ENCODE measurements around the gene TAF4. TPM values are rescaled to one million over a fixed set of nuclear protein-coding genes. Genes with fewer than 3 reads are reported as not detected.
"Not testable (repeated sequence)": the region's sequence is repeated elsewhere in the genome, so short reads cannot be mapped to it uniquely, and the experiment has no call there.

The TAF4 gene
- total RNA-seq, 1 donor from 2014 or later, result 22.2 TPM

DNA sequence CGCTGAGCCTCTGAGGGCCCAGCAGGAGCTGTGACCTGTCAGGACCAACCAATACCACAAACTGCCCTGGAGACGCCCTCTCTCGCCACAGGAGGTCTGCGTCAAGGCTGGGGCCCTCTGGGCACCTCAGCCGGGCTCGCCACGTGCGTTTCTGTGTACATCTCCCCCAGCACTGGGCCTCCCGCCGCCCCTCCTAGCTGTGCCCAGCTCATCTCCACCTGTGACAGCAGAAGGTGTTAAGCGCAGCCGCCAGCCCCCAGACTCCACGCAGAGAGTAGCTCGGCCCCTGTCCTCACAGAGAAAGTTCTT is 91.4 kb downstream of the TAF4 start:
- Mint-ChIP-seq H3K4me1 (ENCODE audit: unreplicated experiment) (no peaks in the 10 kb centered on the region), H3K4me3 (no peak overlapping the region), H3K36me3 (peaks cover 19% of the 10 kb centered on the region), H3K27ac (no peak overlapping the region), H3K9me3 (no peaks in the 10 kb centered on the region), H3K27me3 (no peaks in the 10 kb centered on the region)
- TF ChIP-seq, protein P1, sequence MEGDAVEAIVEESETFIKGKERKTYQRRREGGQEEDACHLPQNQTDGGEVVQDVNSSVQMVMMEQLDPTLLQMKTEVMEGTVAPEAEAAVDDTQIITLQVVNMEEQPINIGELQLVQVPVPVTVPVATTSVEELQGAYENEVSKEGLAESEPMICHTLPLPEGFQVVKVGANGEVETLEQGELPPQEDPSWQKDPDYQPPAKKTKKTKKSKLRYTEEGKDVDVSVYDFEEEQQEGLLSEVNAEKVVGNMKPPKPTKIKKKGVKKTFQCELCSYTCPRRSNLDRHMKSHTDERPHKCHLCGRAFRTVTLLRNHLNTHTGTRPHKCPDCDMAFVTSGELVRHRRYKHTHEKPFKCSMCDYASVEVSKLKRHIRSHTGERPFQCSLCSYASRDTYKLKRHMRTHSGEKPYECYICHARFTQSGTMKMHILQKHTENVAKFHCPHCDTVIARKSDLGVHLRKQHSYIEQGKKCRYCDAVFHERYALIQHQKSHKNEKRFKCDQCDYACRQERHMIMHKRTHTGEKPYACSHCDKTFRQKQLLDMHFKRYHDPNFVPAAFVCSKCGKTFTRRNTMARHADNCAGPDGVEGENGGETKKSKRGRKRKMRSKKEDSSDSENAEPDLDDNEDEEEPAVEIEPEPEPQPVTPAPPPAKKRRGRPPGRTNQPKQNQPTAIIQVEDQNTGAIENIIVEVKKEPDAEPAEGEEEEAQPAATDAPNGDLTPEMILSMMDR (conservative IDR thresholded peaks at IDR 0.05), result no peak
- DNase-seq (ENCODE audit: extremely low spot score, unreplicated experiment), result no peak

- peaks cover 19% of the 10 kb centered on the region for H3K36me3 Mint-ChIP-seq
- no peaks in the 10 kb centered on the region for H3K9me3 Mint-ChIP-seq
- TF ChIP-seq, protein P1 (conservative IDR thresholded peaks at IDR 0.05), result no peak
- H3K4me3 Mint-ChIP-seq, result no peak overlapping the region
- H3K4me1 Mint-ChIP-seq (ENCODE audit: unreplicated experiment), result no peaks in the 10 kb centered on the region
- DNase-seq (ENCODE audit: extremely low spot score, unreplicated experiment), result no peak
- no peaks in the 10 kb centered on the region for H3K27me3 Mint-ChIP-seq
- no peak overlapping the region for H3K27ac Mint-ChIP-seq
Observed at GRCh38 chr20:61973515-61974356, 91.9 kb downstream of the TAF4 start.

- H3K27me3 Mint-ChIP-seq, result no peaks in the 10 kb centered on the region
- no peaks in the 10 kb centered on the region for H3K4me1 Mint-ChIP-seq (ENCODE audit: unreplicated experiment)
- H3K4me3 Mint-ChIP-seq, result no peak overlapping the region
- DNase-seq (ENCODE audit: extremely low spot score, unreplicated experiment), result no peak
- TF ChIP-seq, protein P1 (conservative IDR thresholded peaks at IDR 0.05), result no peak
- peaks cover 19% of the 10 kb centered on the region for H3K36me3 Mint-ChIP-seq
- H3K9me3 Mint-ChIP-seq, result no peaks in the 10 kb centered on the region
- no peak overlapping the region for H3K27ac Mint-ChIP-seq
Observed at GRCh38 chr20:61972636-61973508, 92.8 kb downstream of the TAF4 start.

DNA sequence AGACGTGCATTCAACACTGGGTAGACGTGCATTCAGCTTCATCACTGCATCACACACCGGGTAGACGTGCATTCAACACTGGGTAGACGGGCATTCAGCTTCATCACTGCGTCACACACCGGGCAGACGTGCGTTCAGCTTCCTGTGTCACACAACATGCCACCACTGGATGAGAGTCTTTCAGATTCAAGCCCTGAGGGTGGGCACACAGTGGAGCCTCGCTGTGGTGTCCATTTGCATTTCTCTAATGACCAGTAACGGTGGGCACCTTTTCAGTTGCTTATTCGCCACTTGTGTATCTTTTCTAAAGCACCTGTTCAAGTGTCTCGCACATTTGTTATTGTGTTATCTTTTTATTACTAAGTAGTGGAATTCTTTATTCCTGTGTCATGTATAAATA is 94.1 kb downstream of the TAF4 start:
- H3K4me1 Mint-ChIP-seq (ENCODE audit: unreplicated experiment); H3K27me3 Mint-ChIP-seq; H3K4me3 Mint-ChIP-seq; H3K27ac Mint-ChIP-seq; H3K9me3 Mint-ChIP-seq; DNase-seq (ENCODE audit: extremely low spot score, unreplicated experiment): not testable (repeated sequence)
- peaks cover 14% of the 10 kb centered on the region for H3K36me3 Mint-ChIP-seq

- peaks cover 14% of the 10 kb centered on the region for H3K36me3 Mint-ChIP-seq
- H3K27ac Mint-ChIP-seq, result no peak overlapping the region
- DNase-seq (ENCODE audit: extremely low spot score, unreplicated experiment), result no peak
- H3K9me3 Mint-ChIP-seq, result no peaks in the 10 kb centered on the region
- H3K27me3 Mint-ChIP-seq, result no peaks in the 10 kb centered on the region
- no peak overlapping the region for H3K4me3 Mint-ChIP-seq
- TF ChIP-seq, protein P1 (conservative IDR thresholded peaks at IDR 0.05), result no peak
- no peaks in the 10 kb centered on the region for H3K4me1 Mint-ChIP-seq (ENCODE audit: unreplicated experiment)
Observed at GRCh38 chr20:61970357-61970756, 95.3 kb downstream of the TAF4 start.

GRCh38 chr20:61969806-61970205 is 95.9 kb downstream of the TAF4 start:
- Mint-ChIP-seq H3K27ac (no peak overlapping the region), H3K9me3 (no peaks in the 10 kb centered on the region), H3K4me3 (no peak overlapping the region), H3K4me1 (ENCODE audit: unreplicated experiment) (no peaks in the 10 kb centered on the region), H3K36me3 (peaks cover 14% of the 10 kb centered on the region), H3K27me3 (no peaks in the 10 kb centered on the region)
- no peak for DNase-seq (ENCODE audit: extremely low spot score, unreplicated experiment)
- TF ChIP-seq, protein P1 (conservative IDR thresholded peaks at IDR 0.05), result no peak
